ENCODE data around the gene GPHN. TPM values are rescaled to one million over a fixed set of nuclear protein-coding genes. Genes with fewer than 3 reads are reported as not detected.

The GPHN gene
- total RNA-seq, 1 donor from 2014 or later, result 28.5 TPM

GRCh38 chr14:66485029-66485428, 22.9 kb upstream of the GPHN start:
- intact Hi-C loops (cut with DNase I), result no loop called here
- TF ChIP-seq CTCF (IDR thresholded peaks at IDR 0.05), result no peak
- no peak overlapping the region for H3K27ac ChIP-seq
- no peak overlapping the region for H3K4me3 ChIP-seq
- H3K4me1 ChIP-seq, result no peaks in the 10 kb centered on the region
- no peaks in the 10 kb centered on the region for H3K9me3 ChIP-seq
- no peaks in the 10 kb centered on the region for H3K36me3 ChIP-seq
- ATAC-seq, result no peak
- H3K27me3 ChIP-seq, result no peaks in the 10 kb centered on the region
- no peak for DNase-seq

- ATAC-seq (no peak), DNase-seq (no peak)
- Histone ChIP-seq H3K4me1 (no peaks in the 10 kb centered on the region), H3K27me3 (no peaks in the 10 kb centered on the region), H3K9me3 (no peaks in the 10 kb centered on the region), H3K4me3 (no peak within 1 kb of the TSS), H3K27ac (no peak within 1 kb of the TSS), H3K36me3 (no peaks in the 10 kb centered on the region)
- intact Hi-C loops (cut with DNase I), result no loop called here
- no peak for TF ChIP-seq CTCF (IDR thresholded peaks at IDR 0.05)
Measured at GRCh38 chr14:66485910-66486421, 22.0 kb upstream of the GPHN start, which contains the start of gene CCDC196. Gene CCDC196, plus strand, starts transcription at chr14:66486371. Its CDS starts 132 bp downstream, at chr14:66486503.

- Histone ChIP-seq H3K27ac (no peak overlapping the region), H3K27me3 (no peaks in the 10 kb centered on the region), H3K4me3 (no peak overlapping the region), H3K9me3 (no peaks in the 10 kb centered on the region), H3K4me1 (no peaks in the 10 kb centered on the region), H3K36me3 (no peaks in the 10 kb centered on the region)
- TF ChIP-seq CTCF (IDR thresholded peaks at IDR 0.05), result no peak
- ATAC-seq, result no peak
- intact Hi-C loops (cut with DNase I), result no loop called here
- DNase-seq, result no peak
Measured at GRCh38 chr14:66487164-66487563, 20.8 kb upstream of the GPHN start.

- no peaks in the 10 kb centered on the region for H3K36me3 ChIP-seq
- intact Hi-C loops (cut with DNase I), result no loop called here
- ATAC-seq (no peak), DNase-seq (no peak)
- no peak overlapping the region for H3K4me3 ChIP-seq
- no peak overlapping the region for H3K27ac ChIP-seq
- no peaks in the 10 kb centered on the region for H3K27me3 ChIP-seq
- no peaks in the 10 kb centered on the region for H3K4me1 ChIP-seq
- no peak for TF ChIP-seq CTCF (IDR thresholded peaks at IDR 0.05)
- no peaks in the 10 kb centered on the region for H3K9me3 ChIP-seq
Measured at GRCh38 chr14:66490143-66491111, 17.5 kb upstream of the GPHN start.

GRCh38 chr14:66493750-66494149, 14.2 kb upstream of the GPHN start:
- no peaks in the 10 kb centered on the region for H3K36me3 ChIP-seq
- intact Hi-C loops (cut with DNase I), result no loop called here
- H3K4me3 ChIP-seq, result no peak overlapping the region
- no peak for DNase-seq
- no peaks in the 10 kb centered on the region for H3K4me1 ChIP-seq
- no peaks in the 10 kb centered on the region for H3K27me3 ChIP-seq
- no peaks in the 10 kb centered on the region for H3K9me3 ChIP-seq
- TF ChIP-seq CTCF (IDR thresholded peaks at IDR 0.05), result no peak
- no peak overlapping the region for H3K27ac ChIP-seq
- ATAC-seq, result no peak
